GM10847 (cell line): ENCODE measurements around the gene NAV2.

Experiments
- POLR2A ChIP-seq: IDR thresholded peaks from 2 replicates; pipeline ENCODE4 v1.6.1; 2011; ENCODE audit not compliant: insufficient read length; ENCODE audit errors: extremely low read depth

The NAV2 gene

GRCh38 chr11:19966927-19967326 is 254.3 kb downstream of the NAV2 start:
- no peak for TF ChIP-seq POLR2A

- TF ChIP-seq POLR2A, result no peak
Observed at GRCh38 chr11:19967787-19968186, 255.2 kb downstream of the NAV2 start.

- TF ChIP-seq POLR2A, result no peak
Observed at GRCh38 chr11:19968860-19969259, 256.2 kb downstream of the NAV2 start.

GRCh38 chr11:19970944-19971343 is 258.3 kb downstream of the NAV2 start:
- TF ChIP-seq POLR2A, result no peak

GRCh38 chr11:19972091-19972490 is 259.5 kb downstream of the NAV2 start:
- TF ChIP-seq POLR2A, result no peak

- TF ChIP-seq POLR2A, result no peak
Observed at GRCh38 chr11:19972651-19973050, 260.0 kb downstream of the NAV2 start.

- TF ChIP-seq POLR2A, result no peak
Observed at GRCh38 chr11:19973136-19973635, 260.5 kb downstream of the NAV2 start.

GRCh38 chr11:19974886-19975285 is 262.2 kb downstream of the NAV2 start:
- TF ChIP-seq POLR2A, result no peak

GRCh38 chr11:19975414-19975990 is 262.9 kb downstream of the NAV2 start:
- TF ChIP-seq POLR2A, result no peak

GRCh38 chr11:19976281-19976941 is 263.8 kb downstream of the NAV2 start:
- no peak for TF ChIP-seq POLR2A

GRCh38 chr11:19977941-19978340 is 265.3 kb downstream of the NAV2 start:
- TF ChIP-seq POLR2A, result no peak

GRCh38 chr11:19978668-19979518 is 266.3 kb downstream of the NAV2 start:
- TF ChIP-seq POLR2A, result no peak

GRCh38 chr11:19979519-19979845 is 266.8 kb downstream of the NAV2 start:
- no peak for TF ChIP-seq POLR2A

GRCh38 chr11:19980388-19980787 is 267.8 kb downstream of the NAV2 start:
- TF ChIP-seq POLR2A, result no peak

- TF ChIP-seq POLR2A, result no peak
Observed at GRCh38 chr11:19980957-19981669, 268.5 kb downstream of the NAV2 start.
